Adrenal gland (tissue), 5 donors: ENCODE measurements around the gene CACNA1B.
"Not testable (repeated sequence)": the region's sequence is repeated elsewhere in the genome, so short reads cannot be mapped to it uniquely, and the experiment has no call there.

ENCODE experiments used
- POLR2A ChIP-seq, 2 donors: fragments of 450-650 bp; IDR thresholded peaks; one replicate each; pipeline ENCODE4 v1.6.1; 2017; ENCODE audit warnings: antibody characterized with exemption in 2 of 2, mild to moderate bottlenecking in 2 of 2, moderate library complexity in 1 of 2
- TF ChIP-seq, protein P1 (sequence below), 6 experiments: fragments of 450-650 bp in 4 of 6; fragments of 200-600 bp in 2 of 6; sonication (generic) in 1 of 6; IDR thresholded peaks; 1 replicate in 5 of 6; 2 replicates in 1 of 6; pipeline versions ENCODE4 v1.5.1 to v1.8.0; 2016 to 2021; ENCODE audit warnings: antibody characterized with exemption in 6 of 6, mild to moderate bottlenecking in 2 of 6, moderate library complexity in 1 of 6
- donor health status: DM: no; HTN: no; CAD: no.

DNA sequence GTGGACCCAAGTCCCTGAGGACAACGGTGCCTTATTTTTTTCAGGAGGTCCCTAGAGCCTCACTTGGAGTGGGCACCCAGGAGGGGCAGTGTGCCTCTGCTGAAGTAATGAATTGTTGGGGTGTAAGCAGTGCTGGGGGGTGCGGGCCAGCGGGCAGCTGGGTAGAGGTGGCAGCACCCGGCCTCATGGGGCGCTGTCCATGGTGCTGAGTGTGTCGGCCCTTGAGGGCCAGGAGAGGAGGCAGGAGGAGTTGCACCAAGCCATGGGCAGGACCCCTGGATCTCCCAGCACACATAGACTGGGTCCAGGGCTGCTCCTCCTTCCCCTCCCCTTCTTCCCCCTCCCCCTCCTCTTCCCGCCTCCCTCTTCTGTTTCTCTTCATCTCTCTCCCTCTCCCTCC, 7.0 kb downstream of the CACNA1B start:
- TF ChIP-seq, protein P1, sequence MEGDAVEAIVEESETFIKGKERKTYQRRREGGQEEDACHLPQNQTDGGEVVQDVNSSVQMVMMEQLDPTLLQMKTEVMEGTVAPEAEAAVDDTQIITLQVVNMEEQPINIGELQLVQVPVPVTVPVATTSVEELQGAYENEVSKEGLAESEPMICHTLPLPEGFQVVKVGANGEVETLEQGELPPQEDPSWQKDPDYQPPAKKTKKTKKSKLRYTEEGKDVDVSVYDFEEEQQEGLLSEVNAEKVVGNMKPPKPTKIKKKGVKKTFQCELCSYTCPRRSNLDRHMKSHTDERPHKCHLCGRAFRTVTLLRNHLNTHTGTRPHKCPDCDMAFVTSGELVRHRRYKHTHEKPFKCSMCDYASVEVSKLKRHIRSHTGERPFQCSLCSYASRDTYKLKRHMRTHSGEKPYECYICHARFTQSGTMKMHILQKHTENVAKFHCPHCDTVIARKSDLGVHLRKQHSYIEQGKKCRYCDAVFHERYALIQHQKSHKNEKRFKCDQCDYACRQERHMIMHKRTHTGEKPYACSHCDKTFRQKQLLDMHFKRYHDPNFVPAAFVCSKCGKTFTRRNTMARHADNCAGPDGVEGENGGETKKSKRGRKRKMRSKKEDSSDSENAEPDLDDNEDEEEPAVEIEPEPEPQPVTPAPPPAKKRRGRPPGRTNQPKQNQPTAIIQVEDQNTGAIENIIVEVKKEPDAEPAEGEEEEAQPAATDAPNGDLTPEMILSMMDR (IDR thresholded peaks at IDR 0.05): not testable (repeated sequence)
- not testable (repeated sequence) for TF ChIP-seq POLR2A (IDR thresholded peaks at IDR 0.05)
